GM12878 (cell line): ENCODE measurements around the gene HSD17B1. TPM values are rescaled to one million over a fixed set of nuclear protein-coding genes. Genes with fewer than 3 reads are reported as not detected.

ENCODE experiments used
- DPF2 ChIP-seq: fragments of 450-650 bp; IDR thresholded peaks from 2 replicates; pipeline ENCODE4 v1.6.1; 2017; ENCODE audit warnings: mild to moderate bottlenecking
- EED ChIP-seq: sonication (generic); IDR thresholded peaks from 2 replicates; pipeline ENCODE4 v1.6.1; 2016; ENCODE audit warnings: antibody characterized with exemption, low read depth
- EP300 ChIP-seq, 2 experiments: fragments of 150-350 bp in 1 of 2; IDR thresholded peaks; 2 replicates each; pipeline ENCODE4 v1.6.1; 2011 to 2012; ENCODE audit warnings: low read depth in 2 of 2, low read length in 2 of 2, borderline replicate concordance in 1 of 2, improper control_type of control experiment in 1 of 2, inconsistent platforms in 1 of 2; ENCODE audit not compliant: control insufficient read depth in 1 of 2
- EZH2 ChIP-seq: IDR thresholded peaks from 2 replicates; pipeline ENCODE4 v1.6.1; 2012; ENCODE audit warnings: low read depth, mild to moderate bottlenecking, control low read depth, inconsistent platforms, low read length, borderline replicate concordance; ENCODE audit not compliant: control insufficient read depth
- IKZF1 ChIP-seq: fragments of 450-650 bp; conservative IDR thresholded peaks from 2 replicates; pipeline ENCODE4 v1.6.1; 2017; ENCODE audit warnings: antibody characterized with exemption, mild to moderate bottlenecking
- NFXL1 ChIP-seq: fragments of 450-650 bp; IDR thresholded peaks from 2 replicates; pipeline ENCODE4 v1.6.1; 2017; ENCODE audit warnings: antibody characterized with exemption, mild to moderate bottlenecking, borderline replicate concordance
- NR2C1 ChIP-seq: fragments of 450-650 bp; IDR thresholded peaks from 2 replicates; pipeline ENCODE4 v1.6.1; 2017; ENCODE audit warnings: antibody characterized with exemption, mild to moderate bottlenecking, moderate library complexity
- NR2C2 ChIP-seq: IDR thresholded peaks from 2 replicates; pipeline ENCODE4 v1.6.1; 2011; ENCODE audit warnings: borderline replicate concordance, low read depth; ENCODE audit not compliant: control insufficient read depth, insufficient read length
- SPI1 ChIP-seq: IDR thresholded peaks from 2 replicates; pipeline ENCODE4 v1.6.1; 2011; ENCODE audit warnings: low read depth, mild to moderate bottlenecking, low read length, moderate library complexity, borderline replicate concordance; ENCODE audit not compliant: insufficient read depth
- TCF12 ChIP-seq: IDR thresholded peaks from 2 replicates; pipeline ENCODE4 v1.6.1; 2011; ENCODE audit warnings: low read depth, mild to moderate bottlenecking, low read length
- YBX1 ChIP-seq: fragments of 450-650 bp; IDR thresholded peaks from 2 replicates; pipeline ENCODE4 v1.6.1; 2016; ENCODE audit warnings: antibody characterized with exemption
- ZNF384 ChIP-seq: IDR thresholded peaks from 2 replicates; pipeline ENCODE4 v1.6.1; 2012; ENCODE audit warnings: low read depth, mild to moderate bottlenecking, low read length, improper control_type of control experiment, borderline replicate concordance
- polyA plus RNA-seq, 11 experiments: library from polyadenylated mRNA; depleted of rRNA in 4 of 11; unstranded in 6 of 11; stranded (reverse) in 5 of 11; fragments of >200 nt; fragmentation: Nextera tagmentation in 4 of 11; fragmentation: Illumina TruSeq in 1 of 11; extraction: Ambion mirVana in 4 of 11; extraction: Trizol in 1 of 11; gene quantifications; 1 replicate in 1 of 11; 2 replicates in 10 of 11; pipeline versions ENCODE4 v1.2.1 to v1.2.3, GENCODE V29; 2011 to 2016; ENCODE audit warnings: inconsistent platforms in 2 of 11, missing spikeins in 2 of 11, low read depth in 1 of 11
- total RNA-seq, 4 experiments: library from RNA; depleted of rRNA in 3 of 4; stranded (reverse); fragments of >200 nt in 3 of 4; fragmentation: Illumina TruSeq in 1 of 4; extraction: Trizol in 1 of 4; gene quantifications; 2 replicates each; pipeline versions ENCODE4 v1.2.1 to v1.2.3, GENCODE V29; 2013 to 2021
- TF ChIP-seq, protein P1 (sequence below): IDR thresholded peaks from 2 replicates; pipeline ENCODE4 v1.6.1; 2012; ENCODE audit warnings: low read depth, low read length, improper control_type of control experiment
- TF ChIP-seq, protein P2 (sequence below): IDR thresholded peaks from 2 replicates; pipeline ENCODE4 v1.6.1; 2012; ENCODE audit warnings: mild to moderate bottlenecking, low read depth, low read length
- TF ChIP-seq, protein P3 (sequence below): IDR thresholded peaks from 2 replicates; pipeline ENCODE4 v1.6.1; 2011; ENCODE audit warnings: borderline replicate concordance, low read depth, mild to moderate bottlenecking, moderate library complexity, mixed read lengths, low read length; ENCODE audit not compliant: insufficient read depth; ENCODE audit errors: extremely low read length
- TF ChIP-seq, protein P4 (sequence below): fragments of 450-650 bp; conservative IDR thresholded peaks from 2 replicates; pipeline ENCODE4 v1.6.1; 2017; ENCODE audit warnings: mild to moderate bottlenecking, moderate library complexity
- TF ChIP-seq, protein P5 (sequence below): IDR thresholded peaks from 2 replicates; pipeline ENCODE4 v1.6.1; 2011; ENCODE audit warnings: borderline replicate concordance, low read depth, mild to moderate bottlenecking, moderate library complexity, low read length; ENCODE audit not compliant: insufficient read depth, poor library complexity, severe bottlenecking

The HSD17B1 gene
- total and polyA plus RNA-seq, 10 of the 15 experiments (the other 5 are each of a cell fraction or from before 2014, with no cell fraction given) = 0.15 to 1.1 (median 0.42) TPM

DNA sequence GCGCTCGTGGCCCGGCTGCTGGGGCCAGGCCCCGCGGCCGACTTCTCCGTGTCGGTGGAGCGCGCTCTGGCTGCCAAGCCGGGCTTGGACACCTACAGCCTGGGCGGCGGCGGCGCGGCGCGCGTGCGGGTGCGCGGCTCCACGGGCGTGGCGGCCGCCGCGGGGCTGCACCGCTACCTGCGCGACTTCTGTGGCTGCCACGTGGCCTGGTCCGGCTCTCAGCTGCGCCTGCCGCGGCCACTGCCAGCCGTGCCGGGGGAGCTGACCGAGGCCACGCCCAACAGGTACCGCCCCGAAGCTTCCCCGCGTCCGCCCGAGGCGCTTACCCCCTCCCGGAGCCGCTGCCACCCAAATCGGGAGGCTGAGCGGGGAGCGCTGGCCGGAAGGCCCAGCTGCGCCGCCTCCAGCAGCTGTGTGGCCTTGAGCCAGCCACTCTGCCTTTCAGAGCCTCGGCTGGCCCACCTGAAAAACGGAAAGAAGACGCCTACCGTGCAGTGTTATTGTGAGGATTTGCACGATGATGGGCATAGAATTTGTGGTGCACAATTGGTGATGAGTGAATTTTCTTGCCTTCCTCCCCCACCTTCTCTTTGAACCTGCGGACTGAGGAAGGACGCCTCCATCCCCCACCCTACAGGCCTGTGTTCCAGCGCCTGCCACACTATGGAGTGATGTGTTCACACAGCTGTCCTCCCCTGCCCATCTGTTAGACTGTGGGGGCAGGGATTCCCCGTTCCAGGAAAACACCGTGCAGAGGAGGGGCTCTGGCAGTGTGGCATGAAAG is 16.2 kb upstream of the HSD17B1 start (continued):
- TF ChIP-seq EZH2 (no peak), YBX1 (no peak), ZNF384 (no peak), EP300 (IDR thresholded peaks at IDR 0.05; ENCODE audit: borderline replicate concordance in 1 of 2, control insufficient read depth in 1 of 2, low read depth in 2 of 2, low read length in 2 of 2) (no peak), TCF12 (peak; percentile 44; the same call in 1 of the 2 replicates), EED (no peak), DPF2 (peak; percentile 87; the same call in 1 of the 2 replicates), SPI1 (no peak), NR2C2 (no peak), IKZF1 (peak; percentile 71), NFXL1 (no peak), NR2C1 (no peak)
- TF ChIP-seq, protein P1, sequence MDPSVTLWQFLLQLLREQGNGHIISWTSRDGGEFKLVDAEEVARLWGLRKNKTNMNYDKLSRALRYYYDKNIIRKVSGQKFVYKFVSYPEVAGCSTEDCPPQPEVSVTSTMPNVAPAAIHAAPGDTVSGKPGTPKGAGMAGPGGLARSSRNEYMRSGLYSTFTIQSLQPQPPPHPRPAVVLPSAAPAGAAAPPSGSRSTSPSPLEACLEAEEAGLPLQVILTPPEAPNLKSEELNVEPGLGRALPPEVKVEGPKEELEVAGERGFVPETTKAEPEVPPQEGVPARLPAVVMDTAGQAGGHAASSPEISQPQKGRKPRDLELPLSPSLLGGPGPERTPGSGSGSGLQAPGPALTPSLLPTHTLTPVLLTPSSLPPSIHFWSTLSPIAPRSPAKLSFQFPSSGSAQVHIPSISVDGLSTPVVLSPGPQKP = 0 out of 2 replicates have a peak, but pooled peaks have one; percentile 45
- TF ChIP-seq, protein P2, sequence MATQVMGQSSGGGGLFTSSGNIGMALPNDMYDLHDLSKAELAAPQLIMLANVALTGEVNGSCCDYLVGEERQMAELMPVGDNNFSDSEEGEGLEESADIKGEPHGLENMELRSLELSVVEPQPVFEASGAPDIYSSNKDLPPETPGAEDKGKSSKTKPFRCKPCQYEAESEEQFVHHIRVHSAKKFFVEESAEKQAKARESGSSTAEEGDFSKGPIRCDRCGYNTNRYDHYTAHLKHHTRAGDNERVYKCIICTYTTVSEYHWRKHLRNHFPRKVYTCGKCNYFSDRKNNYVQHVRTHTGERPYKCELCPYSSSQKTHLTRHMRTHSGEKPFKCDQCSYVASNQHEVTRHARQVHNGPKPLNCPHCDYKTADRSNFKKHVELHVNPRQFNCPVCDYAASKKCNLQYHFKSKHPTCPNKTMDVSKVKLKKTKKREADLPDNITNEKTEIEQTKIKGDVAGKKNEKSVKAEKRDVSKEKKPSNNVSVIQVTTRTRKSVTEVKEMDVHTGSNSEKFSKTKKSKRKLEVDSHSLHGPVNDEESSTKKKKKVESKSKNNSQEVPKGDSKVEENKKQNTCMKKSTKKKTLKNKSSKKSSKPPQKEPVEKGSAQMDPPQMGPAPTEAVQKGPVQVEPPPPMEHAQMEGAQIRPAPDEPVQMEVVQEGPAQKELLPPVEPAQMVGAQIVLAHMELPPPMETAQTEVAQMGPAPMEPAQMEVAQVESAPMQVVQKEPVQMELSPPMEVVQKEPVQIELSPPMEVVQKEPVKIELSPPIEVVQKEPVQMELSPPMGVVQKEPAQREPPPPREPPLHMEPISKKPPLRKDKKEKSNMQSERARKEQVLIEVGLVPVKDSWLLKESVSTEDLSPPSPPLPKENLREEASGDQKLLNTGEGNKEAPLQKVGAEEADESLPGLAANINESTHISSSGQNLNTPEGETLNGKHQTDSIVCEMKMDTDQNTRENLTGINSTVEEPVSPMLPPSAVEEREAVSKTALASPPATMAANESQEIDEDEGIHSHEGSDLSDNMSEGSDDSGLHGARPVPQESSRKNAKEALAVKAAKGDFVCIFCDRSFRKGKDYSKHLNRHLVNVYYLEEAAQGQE = no peak
- TF ChIP-seq, protein P3, sequence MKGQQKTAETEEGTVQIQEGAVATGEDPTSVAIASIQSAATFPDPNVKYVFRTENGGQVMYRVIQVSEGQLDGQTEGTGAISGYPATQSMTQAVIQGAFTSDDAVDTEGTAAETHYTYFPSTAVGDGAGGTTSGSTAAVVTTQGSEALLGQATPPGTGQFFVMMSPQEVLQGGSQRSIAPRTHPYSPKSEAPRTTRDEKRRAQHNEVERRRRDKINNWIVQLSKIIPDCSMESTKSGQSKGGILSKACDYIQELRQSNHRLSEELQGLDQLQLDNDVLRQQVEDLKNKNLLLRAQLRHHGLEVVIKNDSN = peak; percentile 54
- TF ChIP-seq, protein P4, sequence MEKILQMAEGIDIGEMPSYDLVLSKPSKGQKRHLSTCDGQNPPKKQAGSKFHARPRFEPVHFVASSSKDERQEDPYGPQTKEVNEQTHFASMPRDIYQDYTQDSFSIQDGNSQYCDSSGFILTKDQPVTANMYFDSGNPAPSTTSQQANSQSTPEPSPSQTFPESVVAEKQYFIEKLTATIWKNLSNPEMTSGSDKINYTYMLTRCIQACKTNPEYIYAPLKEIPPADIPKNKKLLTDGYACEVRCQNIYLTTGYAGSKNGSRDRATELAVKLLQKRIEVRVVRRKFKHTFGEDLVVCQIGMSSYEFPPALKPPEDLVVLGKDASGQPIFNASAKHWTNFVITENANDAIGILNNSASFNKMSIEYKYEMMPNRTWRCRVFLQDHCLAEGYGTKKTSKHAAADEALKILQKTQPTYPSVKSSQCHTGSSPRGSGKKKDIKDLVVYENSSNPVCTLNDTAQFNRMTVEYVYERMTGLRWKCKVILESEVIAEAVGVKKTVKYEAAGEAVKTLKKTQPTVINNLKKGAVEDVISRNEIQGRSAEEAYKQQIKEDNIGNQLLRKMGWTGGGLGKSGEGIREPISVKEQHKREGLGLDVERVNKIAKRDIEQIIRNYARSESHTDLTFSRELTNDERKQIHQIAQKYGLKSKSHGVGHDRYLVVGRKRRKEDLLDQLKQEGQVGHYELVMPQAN = peak; percentile 97
- TF ChIP-seq, protein P5, sequence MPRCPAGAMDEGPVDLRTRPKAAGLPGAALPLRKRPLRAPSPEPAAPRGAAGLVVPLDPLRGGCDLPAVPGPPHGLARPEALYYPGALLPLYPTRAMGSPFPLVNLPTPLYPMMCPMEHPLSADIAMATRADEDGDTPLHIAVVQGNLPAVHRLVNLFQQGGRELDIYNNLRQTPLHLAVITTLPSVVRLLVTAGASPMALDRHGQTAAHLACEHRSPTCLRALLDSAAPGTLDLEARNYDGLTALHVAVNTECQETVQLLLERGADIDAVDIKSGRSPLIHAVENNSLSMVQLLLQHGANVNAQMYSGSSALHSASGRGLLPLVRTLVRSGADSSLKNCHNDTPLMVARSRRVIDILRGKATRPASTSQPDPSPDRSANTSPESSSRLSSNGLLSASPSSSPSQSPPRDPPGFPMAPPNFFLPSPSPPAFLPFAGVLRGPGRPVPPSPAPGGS = no peak
